GM20431 (cell line): Measurements from ENCODE around the gene VPS37D.
"Not testable (repeated sequence)": the region's sequence is repeated elsewhere in the genome, so short reads cannot be mapped to it uniquely, and the experiment has no call there.

ENCODE experiments used
- in situ Hi-C: fragments of 300-500 bp; cut with MseI, MboI; formaldehyde crosslinking; loops from one replicate; pipeline ENCODE4 v1.15.0; 2020; ENCODE audit warnings: low sequenced_read_pairs; ENCODE audit not compliant: unreplicated experiment

The VPS37D gene

DNA sequence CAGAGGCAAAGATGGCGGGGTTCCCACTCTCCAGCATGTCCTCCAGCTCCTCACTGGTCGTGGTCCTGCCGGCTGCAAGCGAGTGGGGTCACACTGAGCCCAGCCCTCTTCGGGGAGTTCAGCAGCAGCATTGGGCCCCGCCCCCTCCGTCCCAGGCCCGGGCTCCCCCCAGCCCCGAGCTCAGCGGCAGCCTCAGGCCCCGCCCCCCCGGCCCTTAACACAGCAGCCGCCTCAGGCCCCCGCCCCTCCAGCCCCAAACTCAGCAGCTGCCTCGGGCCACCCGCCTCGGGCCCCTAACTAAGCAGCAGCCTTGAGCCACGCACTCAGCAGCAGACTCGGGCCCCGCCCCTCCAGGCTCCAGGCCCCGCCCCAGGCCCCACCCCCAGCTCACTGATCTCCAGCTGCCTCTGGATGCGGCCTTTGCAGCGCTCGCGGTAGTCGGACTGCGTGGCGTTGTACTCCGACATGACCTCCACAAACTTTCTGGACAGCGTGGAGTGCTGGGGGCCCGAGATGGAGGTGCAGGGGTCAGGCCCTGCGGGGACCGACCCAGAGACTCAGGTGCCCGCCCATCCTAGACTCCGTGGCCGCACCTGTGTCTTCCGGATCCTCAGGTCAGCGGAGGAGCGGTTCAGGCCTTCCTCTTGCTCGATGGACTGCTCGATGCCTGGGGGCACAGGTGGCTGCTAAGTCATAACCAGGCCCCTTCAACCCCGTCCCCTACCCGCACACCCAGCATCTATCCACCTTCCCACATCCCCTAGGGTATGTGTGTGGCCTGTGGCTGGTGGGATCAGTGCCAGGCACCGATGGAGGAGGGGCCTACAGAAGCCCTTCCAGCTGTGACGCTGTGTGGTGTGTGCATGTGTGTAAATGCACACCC lies 36.4 kb downstream of the VPS37D start:
- in situ Hi-C loops = no loop called here

GRCh38 chr7:73704640-73705550 lies 37.3 kb downstream of the VPS37D start:
- in situ Hi-C loops = no loop called here

DNA sequence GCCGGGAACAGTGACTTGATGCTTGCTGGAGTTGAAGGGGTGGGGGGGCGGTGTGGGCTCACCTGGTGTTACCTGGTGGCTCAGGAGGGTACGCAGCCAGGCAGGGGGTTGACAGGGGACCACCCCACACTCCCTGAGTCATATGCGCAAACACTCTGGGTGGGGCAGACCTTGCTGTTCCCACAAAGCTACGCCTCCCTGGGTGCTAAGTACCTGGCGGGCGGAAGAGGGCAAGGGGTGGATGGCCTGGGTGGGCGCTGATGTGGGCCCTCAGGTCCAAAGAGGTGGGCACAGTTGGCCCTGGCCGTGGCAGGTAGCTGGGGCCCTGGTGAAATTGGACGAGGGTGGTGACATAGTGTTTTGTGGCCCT lies 37.9 kb downstream of the VPS37D start:
- in situ Hi-C loops = no loop called here

DNA sequence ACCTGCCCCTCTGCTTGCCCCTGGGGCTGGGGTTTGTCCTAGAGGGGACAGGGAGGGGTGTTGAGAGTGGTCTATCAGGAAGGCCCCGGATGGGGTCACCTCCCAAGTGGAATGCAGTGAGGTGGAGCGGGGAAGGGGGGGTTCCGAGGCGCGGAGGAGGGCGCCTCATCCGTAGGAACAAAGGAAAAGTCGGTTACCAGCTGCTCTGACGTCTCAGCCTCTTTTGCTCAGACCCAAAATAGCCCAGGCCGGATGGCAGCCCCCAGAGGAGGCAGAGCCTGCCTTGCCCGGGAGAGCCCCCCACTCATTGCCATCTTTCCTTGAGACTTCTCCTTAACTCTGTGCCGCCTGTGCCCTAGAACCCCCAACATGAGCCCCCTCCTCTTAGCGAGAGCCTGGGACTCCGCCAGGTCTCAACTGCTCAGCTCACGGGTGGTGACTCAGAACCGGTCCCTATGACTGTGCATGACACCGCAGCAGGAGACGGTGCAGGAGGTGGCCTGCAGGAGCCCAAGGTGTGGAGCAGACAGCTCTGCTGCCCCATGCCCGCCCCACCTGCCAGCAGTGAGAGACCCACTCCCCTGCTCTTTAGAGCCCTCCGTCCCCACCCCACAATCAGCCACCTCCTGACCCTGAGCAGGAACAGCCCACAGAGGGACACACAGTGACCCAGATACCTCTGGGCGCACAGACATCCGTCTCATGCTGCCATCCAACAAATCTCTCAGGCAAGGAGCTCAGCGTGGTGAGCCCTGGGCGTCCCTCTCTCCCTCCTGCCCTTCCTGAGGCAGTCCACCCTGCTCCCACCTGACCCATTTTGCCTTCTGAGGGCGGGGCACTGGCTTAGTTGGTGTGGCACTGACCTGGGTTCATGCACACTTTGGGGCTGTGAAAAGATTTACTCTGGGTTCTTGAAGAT lies 38.8 kb downstream of the VPS37D start:
- in situ Hi-C loops = no loop called here

- in situ Hi-C loops = no loop called here
Measured at GRCh38 chr7:73707045-73707631, 39.5 kb downstream of the VPS37D start.

- in situ Hi-C loops = no loop called here
Measured at GRCh38 chr7:73708961-73709549, 41.4 kb downstream of the VPS37D start.

- in situ Hi-C loops = loop anchor here (10.0 kb wide), 1 partner anchor 58 kb away; no protein-coding TSS in a partner anchor
Measured at GRCh38 chr7:73712773-73713172, 45.1 kb downstream of the VPS37D start.

DNA sequence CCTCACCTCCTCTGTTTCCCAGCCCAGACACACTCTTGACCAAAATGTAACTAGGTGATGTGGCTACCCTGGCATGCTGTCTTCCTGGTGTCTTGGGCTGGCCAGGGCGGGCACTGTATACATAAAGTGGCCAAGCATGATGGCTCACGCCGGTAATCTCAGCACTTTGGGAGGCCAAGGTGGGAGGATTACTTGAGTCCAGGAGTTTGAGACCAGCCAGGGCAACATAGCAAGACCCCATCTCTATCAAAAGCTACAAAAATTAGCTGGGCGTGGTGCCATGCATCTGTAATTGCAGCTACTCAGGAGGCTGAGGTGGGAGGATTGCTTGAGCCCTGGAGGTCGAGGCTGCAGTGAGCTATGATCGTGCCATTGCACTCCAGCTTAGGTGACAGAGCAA lies 45.7 kb downstream of the VPS37D start:
- in situ Hi-C loops = loop anchor here (10.0 kb wide), 1 partner anchor 59 kb away; no protein-coding TSS in a partner anchor

DNA sequence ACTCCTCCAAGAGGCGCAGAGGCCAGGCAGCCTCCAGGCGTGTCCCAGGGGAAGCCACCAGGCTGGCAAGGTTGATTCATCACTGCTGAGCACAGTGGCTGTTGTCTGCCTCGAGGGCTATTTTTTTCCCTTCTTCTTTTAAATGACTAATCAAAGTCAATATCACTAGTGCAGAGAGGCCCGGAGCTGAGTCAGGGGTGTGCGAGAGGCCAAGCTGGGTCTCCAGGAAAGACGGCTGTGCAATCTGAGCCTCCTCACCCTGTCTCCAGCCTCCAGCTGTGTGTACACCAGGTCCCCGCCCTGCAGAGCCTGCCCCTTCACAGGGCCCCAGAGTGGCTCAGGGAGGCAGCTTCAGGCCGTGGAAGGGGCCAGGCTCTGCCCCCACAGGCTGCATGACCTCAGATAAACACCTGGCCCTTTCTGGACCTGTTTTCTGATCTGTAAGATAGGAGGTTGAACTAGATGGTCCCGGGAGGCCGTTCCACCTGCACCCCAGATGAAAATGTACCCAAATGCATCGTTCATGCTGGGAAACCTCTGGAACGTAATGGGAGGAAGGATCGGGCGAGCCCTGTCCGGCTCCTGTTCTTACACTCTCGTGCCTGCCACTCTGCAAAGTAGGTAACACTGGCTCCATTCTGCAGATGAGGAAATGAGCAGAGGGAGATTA lies 48.2 kb downstream of the VPS37D start:
- in situ Hi-C loops = loop anchor here (10.0 kb wide), 1 partner anchor 61 kb away; no protein-coding TSS in a partner anchor

DNA sequence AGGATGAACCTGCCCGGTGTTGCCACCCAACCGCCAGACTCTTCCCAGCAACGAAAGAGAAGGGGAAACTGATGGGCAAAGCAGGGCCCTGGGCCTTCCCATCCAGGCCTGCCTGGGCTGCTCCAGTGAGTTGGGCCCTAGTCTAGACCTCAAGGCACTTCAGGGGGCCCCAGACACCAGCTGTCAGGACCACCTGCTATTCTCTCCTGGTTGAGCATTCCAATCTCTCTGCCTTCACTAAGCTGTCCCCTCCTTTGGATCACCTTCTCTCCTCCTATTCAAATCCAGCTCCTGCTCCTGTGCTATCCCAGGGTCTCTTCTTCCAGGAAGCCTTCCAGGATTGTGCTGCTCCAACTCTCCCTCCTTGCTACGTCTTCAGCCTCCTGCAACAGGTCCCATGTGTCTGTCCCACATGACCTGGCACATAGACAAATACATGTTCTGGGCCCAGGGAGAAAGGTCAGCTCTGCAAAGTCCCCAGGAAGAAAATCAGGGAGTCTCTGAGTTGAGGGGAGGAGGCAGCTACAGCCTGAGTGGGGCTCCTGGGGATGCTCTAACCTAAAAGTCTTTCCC lies 48.8 kb downstream of the VPS37D start:
- in situ Hi-C loops = loop anchor here (10.0 kb wide), 1 partner anchor 62 kb away; no protein-coding TSS in a partner anchor

GRCh38 chr7:73717025-73717807 lies 49.6 kb downstream of the VPS37D start:
- in situ Hi-C loops = loop anchor here (10.0 kb wide), 1 partner anchor 62 kb away; no protein-coding TSS in a partner anchor

DNA sequence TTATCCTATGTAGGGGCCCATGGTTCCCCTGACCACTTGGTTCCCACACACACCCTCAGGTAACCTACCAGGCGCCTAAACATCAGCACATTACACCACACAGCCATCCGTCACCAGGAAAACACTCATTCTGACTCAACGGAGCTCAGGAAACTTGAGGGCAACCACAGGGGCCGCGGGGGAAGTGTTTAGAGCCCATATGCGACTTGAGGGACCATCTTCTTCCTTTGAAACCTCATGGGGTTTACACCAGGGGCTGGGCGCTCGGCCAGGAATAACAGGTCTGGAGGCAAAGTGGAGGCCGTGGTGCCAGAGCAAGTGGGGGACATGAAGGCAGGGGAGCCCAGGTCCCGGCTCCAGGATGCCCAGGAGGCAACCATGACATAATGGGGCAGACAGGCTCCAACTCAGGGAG lies 50.4 kb downstream of the VPS37D start:
- in situ Hi-C loops = loop anchor here (10.0 kb wide), 1 partner anchor 63 kb away; no protein-coding TSS in a partner anchor

GRCh38 chr7:73718438-73718881 lies 50.8 kb downstream of the VPS37D start:
- in situ Hi-C loops = loop anchor here (10.0 kb wide), 1 partner anchor 64 kb away; no protein-coding TSS in a partner anchor

GRCh38 chr7:73718905-73719805 lies 51.5 kb downstream of the VPS37D start, which contains the start of gene STX1A:
STX1A (minus strand) TSS chr7:73719669; CDS start chr7:73719631, 38 bp downstream.
- in situ Hi-C loops = loop anchor here (10.0 kb wide), 1 partner anchor 64 kb away; no protein-coding TSS in a partner anchor

GRCh38 chr7:73719806-73720169 lies 52.2 kb downstream of the VPS37D start:
- in situ Hi-C loops = loop anchor here (10.0 kb wide), 1 partner anchor 65 kb away; no protein-coding TSS in a partner anchor

DNA sequence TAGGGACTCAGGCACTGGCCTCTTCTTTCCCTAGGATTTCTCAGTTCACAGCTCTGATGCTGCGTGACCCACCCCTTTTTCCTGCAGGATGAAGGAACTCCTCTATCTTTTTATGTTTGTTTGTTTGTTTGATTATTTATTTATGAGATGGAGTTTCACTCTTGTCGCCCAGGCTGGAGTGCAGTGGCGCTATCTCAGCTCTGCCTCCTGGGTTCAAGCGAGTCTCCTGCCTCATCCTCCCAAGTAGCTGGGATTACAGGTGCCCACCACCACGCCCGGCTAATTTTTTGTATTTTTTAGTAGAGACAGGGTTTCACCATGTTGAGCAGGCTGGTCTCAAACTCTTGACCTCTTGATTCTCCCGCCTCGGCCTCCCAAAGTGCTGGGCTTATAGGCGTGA lies 52.8 kb downstream of the VPS37D start:
- in situ Hi-C loops = not testable (repeated sequence)
